ENCODE results near the gene ATF6B.
"Not testable (repeated sequence)": the region's sequence is repeated elsewhere in the genome, so short reads cannot be mapped to it uniquely, and the experiment has no call there.

The ATF6B gene

GRCh38 chr6:32079566-32080290, 48.3 kb downstream of the ATF6B start:
- no peak for DNase-seq

- no peak for DNase-seq
These were observed 51.7 kb downstream of the ATF6B start for GRCh38 chr6:32076321-32076809.

GRCh38 chr6:32075781-32076180, 52.3 kb downstream of the ATF6B start:
- no peak for DNase-seq

GRCh38 chr6:32074996-32075532, 53.0 kb downstream of the ATF6B start:
- no peak for DNase-seq

- DNase-seq = no peak
These were observed 54.4 kb downstream of the ATF6B start for GRCh38 chr6:32073613-32074012.

GRCh38 chr6:32073101-32073500, 54.9 kb downstream of the ATF6B start:
- no peak for DNase-seq

- DNase-seq = no peak
These were observed 57.1 kb downstream of the ATF6B start for GRCh38 chr6:32070814-32071543.

- DNase-seq = no peak
These were observed 58.0 kb downstream of the ATF6B start for GRCh38 chr6:32069878-32070515.

- no peak for DNase-seq
These were observed 58.6 kb downstream of the ATF6B start for GRCh38 chr6:32069460-32069859.

- DNase-seq = no peak
These were observed 59.2 kb downstream of the ATF6B start for GRCh38 chr6:32068867-32069266.

GRCh38 chr6:32068315-32068714, 59.7 kb downstream of the ATF6B start:
- DNase-seq = not testable (repeated sequence)

- DNase-seq = not testable (repeated sequence)
These were observed 60.5 kb downstream of the ATF6B start for GRCh38 chr6:32067521-32067920.
